Measurements from ENCODE around the gene CENPS.
"Not testable (repeated sequence)": the region's sequence is repeated elsewhere in the genome, so short reads cannot be mapped to it uniquely, and the experiment has no call there.

The CENPS gene

GRCh38 chr1:10450836-10451235, 20.6 kb downstream of the CENPS start:
- Histone ChIP-seq H3K9ac (ENCODE audit: low read length in 2 of 2) (no peak overlapping the region), H3K9me3 (ENCODE audit: control insufficient read depth in 2 of 2, low read length in 2 of 2) (no peaks in the 10 kb centered on the region), H3K27ac (ENCODE audit: low read length) (no peak overlapping the region), H3K4me1 (ENCODE audit: control insufficient read depth, insufficient read depth, low read length) (peaks cover 6% of the 10 kb centered on the region), H3K36me3 (ENCODE audit: control insufficient read depth in 2 of 2, insufficient read depth in 2 of 2, low read length in 2 of 2) (no peaks in the 10 kb centered on the region), H3K4me3 (ENCODE audit: low read length in 2 of 2) (peak overlapping the region in 1 of 2 donors; percentile 40), H3K27me3 (ENCODE audit: control insufficient read depth in 1 of 2, insufficient read depth in 2 of 2, low read length in 2 of 2) (no peaks in the 10 kb centered on the region)

GRCh38 chr1:10451287-10451686, 21.1 kb downstream of the CENPS start:
- H3K9me3 ChIP-seq (ENCODE audit: control insufficient read depth in 2 of 2, low read length in 2 of 2) = no peaks in the 10 kb centered on the region
- peaks cover 6% of the 10 kb centered on the region for H3K4me1 ChIP-seq (ENCODE audit: control insufficient read depth, insufficient read depth, low read length)
- H3K27ac ChIP-seq (ENCODE audit: low read length) = no peak overlapping the region
- H3K27me3 ChIP-seq (ENCODE audit: control insufficient read depth in 1 of 2, insufficient read depth in 2 of 2, low read length in 2 of 2) = no peaks in the 10 kb centered on the region
- H3K4me3 ChIP-seq (ENCODE audit: low read length in 2 of 2) = peak overlapping the region in 1 of 2 donors; percentile 40
- H3K36me3 ChIP-seq (ENCODE audit: control insufficient read depth in 2 of 2, insufficient read depth in 2 of 2, low read length in 2 of 2) = no peaks in the 10 kb centered on the region
- H3K9ac ChIP-seq (ENCODE audit: low read length in 2 of 2) = no peak overlapping the region

GRCh38 chr1:10456048-10456447, 25.8 kb downstream of the CENPS start:
- no peak overlapping the region for H3K4me3 ChIP-seq (ENCODE audit: low read length in 2 of 2)
- no peak overlapping the region for H3K27ac ChIP-seq (ENCODE audit: low read length)
- no peaks in the 10 kb centered on the region for H3K9me3 ChIP-seq (ENCODE audit: control insufficient read depth in 2 of 2, low read length in 2 of 2)
- H3K36me3 ChIP-seq (ENCODE audit: control insufficient read depth in 2 of 2, insufficient read depth in 2 of 2, low read length in 2 of 2) = no peaks in the 10 kb centered on the region
- H3K4me1 ChIP-seq (ENCODE audit: control insufficient read depth, insufficient read depth, low read length) = no peaks in the 10 kb centered on the region
- no peak overlapping the region for H3K9ac ChIP-seq (ENCODE audit: low read length in 2 of 2)
- no peaks in the 10 kb centered on the region for H3K27me3 ChIP-seq (ENCODE audit: control insufficient read depth in 1 of 2, insufficient read depth in 2 of 2, low read length in 2 of 2)

GRCh38 chr1:10456661-10457060, 26.4 kb downstream of the CENPS start:
- Histone ChIP-seq H3K36me3 (ENCODE audit: control insufficient read depth in 2 of 2, insufficient read depth in 2 of 2, low read length in 2 of 2) (peaks cover 0 to 3% of the 10 kb centered on the region in 2 donors), H3K9ac (ENCODE audit: low read length in 2 of 2) (no peak overlapping the region), H3K27me3 (ENCODE audit: control insufficient read depth in 1 of 2, insufficient read depth in 2 of 2, low read length in 2 of 2) (no peaks in the 10 kb centered on the region), H3K9me3 (ENCODE audit: control insufficient read depth in 2 of 2, low read length in 2 of 2) (no peaks in the 10 kb centered on the region), H3K4me3 (ENCODE audit: low read length in 2 of 2) (no peak overlapping the region), H3K4me1 (ENCODE audit: control insufficient read depth, insufficient read depth, low read length) (no peaks in the 10 kb centered on the region), H3K27ac (ENCODE audit: low read length) (no peak overlapping the region)

- H3K27ac ChIP-seq (ENCODE audit: low read length); H3K9me3 ChIP-seq (ENCODE audit: control insufficient read depth in 2 of 2, low read length in 2 of 2); H3K36me3 ChIP-seq (ENCODE audit: control insufficient read depth in 2 of 2, insufficient read depth in 2 of 2, low read length in 2 of 2); H3K4me3 ChIP-seq (ENCODE audit: low read length in 2 of 2); H3K9ac ChIP-seq (ENCODE audit: low read length in 2 of 2); H3K4me1 ChIP-seq (ENCODE audit: control insufficient read depth, insufficient read depth, low read length); H3K27me3 ChIP-seq (ENCODE audit: control insufficient read depth in 1 of 2, insufficient read depth in 2 of 2, low read length in 2 of 2): not testable (repeated sequence)
Measured at GRCh38 chr1:10457462-10457861, 27.2 kb downstream of the CENPS start.

GRCh38 chr1:10457875-10458274, 27.6 kb downstream of the CENPS start:
- Histone ChIP-seq H3K27me3 (ENCODE audit: control insufficient read depth in 1 of 2, insufficient read depth in 2 of 2, low read length in 2 of 2) (no peaks in the 10 kb centered on the region), H3K27ac (ENCODE audit: low read length) (no peak overlapping the region), H3K9me3 (ENCODE audit: control insufficient read depth in 2 of 2, low read length in 2 of 2) (no peaks in the 10 kb centered on the region), H3K9ac (ENCODE audit: low read length in 2 of 2) (no peak overlapping the region), H3K36me3 (ENCODE audit: control insufficient read depth in 2 of 2, insufficient read depth in 2 of 2, low read length in 2 of 2) (peaks cover 8 to 10% of the 10 kb centered on the region in 2 donors), H3K4me3 (ENCODE audit: low read length in 2 of 2) (no peak overlapping the region), H3K4me1 (ENCODE audit: control insufficient read depth, insufficient read depth, low read length) (no peaks in the 10 kb centered on the region)

- Histone ChIP-seq H3K36me3 (ENCODE audit: control insufficient read depth in 2 of 2, insufficient read depth in 2 of 2, low read length in 2 of 2) (peaks cover 14 to 16% of the 10 kb centered on the region in 2 donors), H3K4me1 (ENCODE audit: control insufficient read depth, insufficient read depth, low read length) (no peaks in the 10 kb centered on the region), H3K27me3 (ENCODE audit: control insufficient read depth in 1 of 2, insufficient read depth in 2 of 2, low read length in 2 of 2) (no peaks in the 10 kb centered on the region), H3K4me3 (ENCODE audit: low read length in 2 of 2) (no peak overlapping the region), H3K9ac (ENCODE audit: low read length in 2 of 2) (no peak overlapping the region), H3K27ac (ENCODE audit: low read length) (no peak overlapping the region), H3K9me3 (ENCODE audit: control insufficient read depth in 2 of 2, low read length in 2 of 2) (no peaks in the 10 kb centered on the region)
Measured at GRCh38 chr1:10459184-10459583, 29.0 kb downstream of the CENPS start.

GRCh38 chr1:10467078-10467477, 36.8 kb downstream of the CENPS start:
- Histone ChIP-seq H3K4me1 (ENCODE audit: control insufficient read depth, insufficient read depth, low read length) (peaks cover 7% of the 10 kb centered on the region), H3K4me3 (ENCODE audit: low read length in 2 of 2) (no peak overlapping the region), H3K27me3 (ENCODE audit: control insufficient read depth in 1 of 2, insufficient read depth in 2 of 2, low read length in 2 of 2) (no peaks in the 10 kb centered on the region), H3K9me3 (ENCODE audit: control insufficient read depth in 2 of 2, low read length in 2 of 2) (no peaks in the 10 kb centered on the region), H3K27ac (ENCODE audit: low read length) (no peak overlapping the region), H3K36me3 (ENCODE audit: control insufficient read depth in 2 of 2, insufficient read depth in 2 of 2, low read length in 2 of 2) (peaks cover 29 to 37% of the 10 kb centered on the region in 2 donors), H3K9ac (ENCODE audit: low read length in 2 of 2) (no peak overlapping the region)

GRCh38 chr1:10470043-10470442, 39.8 kb downstream of the CENPS start:
- Histone ChIP-seq H3K36me3 (ENCODE audit: control insufficient read depth in 2 of 2, insufficient read depth in 2 of 2, low read length in 2 of 2) (peaks cover 9 to 18% of the 10 kb centered on the region in 2 donors), H3K27ac (ENCODE audit: low read length) (no peak overlapping the region), H3K27me3 (ENCODE audit: control insufficient read depth in 1 of 2, insufficient read depth in 2 of 2, low read length in 2 of 2) (no peaks in the 10 kb centered on the region), H3K9me3 (ENCODE audit: control insufficient read depth in 2 of 2, low read length in 2 of 2) (no peaks in the 10 kb centered on the region), H3K4me3 (ENCODE audit: low read length in 2 of 2) (no peak overlapping the region), H3K9ac (ENCODE audit: low read length in 2 of 2) (no peak overlapping the region), H3K4me1 (ENCODE audit: control insufficient read depth, insufficient read depth, low read length) (peaks cover 11% of the 10 kb centered on the region)

- H3K27me3 ChIP-seq (ENCODE audit: control insufficient read depth in 1 of 2, insufficient read depth in 2 of 2, low read length in 2 of 2) = no peaks in the 10 kb centered on the region
- H3K4me3 ChIP-seq (ENCODE audit: low read length in 2 of 2) = peak overlapping the region; percentile 89 to 93
- peak overlapping the region; percentile 80 to 83 for H3K9ac ChIP-seq (ENCODE audit: low read length in 2 of 2)
- H3K27ac ChIP-seq (ENCODE audit: low read length) = peak overlapping the region; percentile 37
- peaks cover 22% of the 10 kb centered on the region for H3K4me1 ChIP-seq (ENCODE audit: control insufficient read depth, insufficient read depth, low read length)
- H3K36me3 ChIP-seq (ENCODE audit: control insufficient read depth in 2 of 2, insufficient read depth in 2 of 2, low read length in 2 of 2) = peaks cover 9 to 14% of the 10 kb centered on the region in 2 donors
- H3K9me3 ChIP-seq (ENCODE audit: control insufficient read depth in 2 of 2, low read length in 2 of 2) = no peaks in the 10 kb centered on the region
Measured at GRCh38 chr1:10471411-10472219, 41.4 kb downstream of the CENPS start.
